ENCODE measurements around the gene KCNK15.
"Not testable (repeated sequence)": the region's sequence is repeated elsewhere in the genome, so short reads cannot be mapped to it uniquely, and the experiment has no call there.

The KCNK15 gene

GRCh38 chr20:44759595-44759994 lies 13.9 kb downstream of the KCNK15 start:
- DNase-seq = no peak

GRCh38 chr20:44761423-44761822 lies 15.8 kb downstream of the KCNK15 start:
- no peak for DNase-seq

GRCh38 chr20:44762466-44763140 lies 16.9 kb downstream of the KCNK15 start:
- DNase-seq = no peak

- DNase-seq = not testable (repeated sequence)
Observed at GRCh38 chr20:44763798-44764197, 18.1 kb downstream of the KCNK15 start.

- no peak for DNase-seq
Observed at GRCh38 chr20:44765091-44765490, 19.4 kb downstream of the KCNK15 start.

GRCh38 chr20:44765701-44766347 lies 20.2 kb downstream of the KCNK15 start:
- DNase-seq = no peak

- no peak for DNase-seq
Observed at GRCh38 chr20:44768256-44768655, 22.6 kb downstream of the KCNK15 start.

- DNase-seq = no peak
Observed at GRCh38 chr20:44768854-44769480, 23.3 kb downstream of the KCNK15 start.

GRCh38 chr20:44769481-44769863 lies 23.8 kb downstream of the KCNK15 start:
- no peak for DNase-seq

- DNase-seq = no peak
Observed at GRCh38 chr20:44770484-44771171, 25.0 kb downstream of the KCNK15 start.

GRCh38 chr20:44771172-44771535 lies 25.5 kb downstream of the KCNK15 start:
- DNase-seq = no peak

- DNase-seq = no peak
Observed at GRCh38 chr20:44772636-44773035, 27.0 kb downstream of the KCNK15 start.

GRCh38 chr20:44773070-44773829 lies 27.6 kb downstream of the KCNK15 start:
- no peak for DNase-seq

GRCh38 chr20:44776980-44777379 lies 31.3 kb downstream of the KCNK15 start:
- DNase-seq = no peak

- peak; percentile 36 to 48 for DNase-seq
Observed at GRCh38 chr20:44780226-44780625, 34.6 kb downstream of the KCNK15 start.

GRCh38 chr20:44781118-44781517 lies 35.5 kb downstream of the KCNK15 start:
- no peak for DNase-seq

GRCh38 chr20:44781791-44782190 lies 36.1 kb downstream of the KCNK15 start:
- no peak for DNase-seq

GRCh38 chr20:44784688-44785087 lies 39.0 kb downstream of the KCNK15 start:
- no peak for DNase-seq

- no peak for DNase-seq
Observed at GRCh38 chr20:44785768-44786167, 40.1 kb downstream of the KCNK15 start.

- DNase-seq = no peak
Observed at GRCh38 chr20:44787299-44787698, 41.6 kb downstream of the KCNK15 start.

- DNase-seq = no peak
Observed at GRCh38 chr20:44788706-44789456, 43.2 kb downstream of the KCNK15 start.
